Fibroblast of lung (primary cell): ENCODE data around the gene SYT17.

Experiments used
- EZH2 ChIP-seq: IDR thresholded peaks from 2 replicates; pipeline ENCODE4 v1.5.1; 2012; ENCODE audit warnings: low read length, control low read depth, mild to moderate bottlenecking; ENCODE audit errors: missing control alignments
- TF ChIP-seq, protein P1 (sequence below), 2 donors: IDR thresholded peaks in 1 of 2; conservative IDR thresholded peaks in 1 of 2; 1 replicate in 1 of 2; 2 replicates in 1 of 2; pipeline ENCODE4 v1.5.1; 2011 to 2012; ENCODE audit warnings: low read length in 2 of 2, control low read depth in 1 of 2, inconsistent platforms in 1 of 2, low read depth in 1 of 2, mild to moderate bottlenecking in 1 of 2

DNA sequence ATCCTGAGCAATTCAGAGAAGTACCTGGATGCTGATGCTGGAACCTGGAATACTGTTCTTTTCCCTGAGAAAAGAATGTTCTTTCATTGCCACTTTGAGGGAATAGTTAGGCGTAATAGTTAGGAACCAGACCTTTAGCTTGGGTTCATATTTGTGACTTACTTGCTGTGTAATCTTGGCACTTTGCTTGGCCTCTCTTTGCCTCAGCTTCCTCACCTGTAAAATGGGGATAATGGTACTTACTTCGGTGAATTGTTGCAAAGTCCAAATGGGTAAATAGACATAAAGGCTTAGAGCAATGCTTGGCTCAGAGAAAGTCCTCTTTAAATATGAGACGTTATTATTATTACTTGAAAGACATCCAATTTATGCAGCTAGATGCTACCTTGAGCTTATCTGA lies 62.5 kb downstream of the SYT17 start:
- TF ChIP-seq EZH2: no peak
- TF ChIP-seq, protein P1, sequence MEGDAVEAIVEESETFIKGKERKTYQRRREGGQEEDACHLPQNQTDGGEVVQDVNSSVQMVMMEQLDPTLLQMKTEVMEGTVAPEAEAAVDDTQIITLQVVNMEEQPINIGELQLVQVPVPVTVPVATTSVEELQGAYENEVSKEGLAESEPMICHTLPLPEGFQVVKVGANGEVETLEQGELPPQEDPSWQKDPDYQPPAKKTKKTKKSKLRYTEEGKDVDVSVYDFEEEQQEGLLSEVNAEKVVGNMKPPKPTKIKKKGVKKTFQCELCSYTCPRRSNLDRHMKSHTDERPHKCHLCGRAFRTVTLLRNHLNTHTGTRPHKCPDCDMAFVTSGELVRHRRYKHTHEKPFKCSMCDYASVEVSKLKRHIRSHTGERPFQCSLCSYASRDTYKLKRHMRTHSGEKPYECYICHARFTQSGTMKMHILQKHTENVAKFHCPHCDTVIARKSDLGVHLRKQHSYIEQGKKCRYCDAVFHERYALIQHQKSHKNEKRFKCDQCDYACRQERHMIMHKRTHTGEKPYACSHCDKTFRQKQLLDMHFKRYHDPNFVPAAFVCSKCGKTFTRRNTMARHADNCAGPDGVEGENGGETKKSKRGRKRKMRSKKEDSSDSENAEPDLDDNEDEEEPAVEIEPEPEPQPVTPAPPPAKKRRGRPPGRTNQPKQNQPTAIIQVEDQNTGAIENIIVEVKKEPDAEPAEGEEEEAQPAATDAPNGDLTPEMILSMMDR (conservative IDR thresholded peaks at IDR 0.05 in 1 of 2, IDR thresholded peaks at IDR 0.05 in 1 of 2; ENCODE audit: low read depth in 1 of 2, low read length in 2 of 2): no peak
